ENCODE measurements around the gene CACNA1E. TPM values are rescaled to one million over a fixed set of nuclear protein-coding genes. Genes with fewer than 3 reads are reported as not detected.
"Not testable (repeated sequence)": the region's sequence is repeated elsewhere in the genome, so short reads cannot be mapped to it uniquely, and the experiment has no call there.

Gene CACNA1E
- total RNA-seq, 1 donor from 2014 or later = not detected

GRCh38 chr1:181813266-181813665, 329.9 kb downstream of the CACNA1E start:
- no peak for DNase-seq
- Mint-ChIP-seq H3K27me3 (no peaks in the 10 kb centered on the region), H3K36me3 (ENCODE audit: low read depth) (no peaks in the 10 kb centered on the region), H3K9me3 (no peaks in the 10 kb centered on the region), H3K4me1 (no peaks in the 10 kb centered on the region), H3K27ac (no peak overlapping the region), H3K4me3 (no peak overlapping the region)
- intact Hi-C loops (cut with micrococcal nuclease) = no loop called here

- Mint-ChIP-seq H3K9me3 (no peaks in the 10 kb centered on the region), H3K4me1 (no peaks in the 10 kb centered on the region), H3K27ac (no peak overlapping the region), H3K4me3 (no peak overlapping the region), H3K36me3 (ENCODE audit: low read depth) (no peaks in the 10 kb centered on the region), H3K27me3 (peaks cover 2% of the 10 kb centered on the region)
- no peak for DNase-seq
- intact Hi-C loops (cut with micrococcal nuclease) = no loop called here
Observed at GRCh38 chr1:181816608-181817007, 333.3 kb downstream of the CACNA1E start.

DNA sequence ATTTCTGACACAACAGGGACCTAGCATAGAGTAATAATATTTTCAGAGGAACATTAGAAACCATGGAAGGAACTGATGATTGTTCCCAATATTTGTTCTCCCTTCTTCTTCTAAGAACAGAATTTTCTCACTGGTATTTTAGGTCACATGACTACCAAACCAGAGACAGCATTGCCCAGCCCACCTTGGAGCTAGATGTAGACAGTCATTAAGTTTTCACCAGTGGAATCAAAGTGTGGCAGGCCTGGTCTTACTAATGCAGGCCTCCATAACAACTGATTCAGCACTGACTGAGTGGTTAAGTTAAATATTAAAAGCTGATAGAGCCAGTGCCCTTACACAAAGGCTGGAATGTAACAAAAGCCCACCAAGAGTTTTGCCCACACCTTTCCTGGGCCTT, 333.8 kb downstream of the CACNA1E start:
- Mint-ChIP-seq H3K4me1 (no peaks in the 10 kb centered on the region), H3K4me3 (no peak overlapping the region), H3K9me3 (no peaks in the 10 kb centered on the region), H3K36me3 (ENCODE audit: low read depth) (no peaks in the 10 kb centered on the region), H3K27me3 (peaks cover 4% of the 10 kb centered on the region), H3K27ac (no peak overlapping the region)
- intact Hi-C loops (cut with micrococcal nuclease) = no loop called here
- no peak for DNase-seq

- Mint-ChIP-seq H3K4me1 (no peaks in the 10 kb centered on the region), H3K4me3 (no peak overlapping the region), H3K27ac (no peak overlapping the region), H3K9me3 (no peaks in the 10 kb centered on the region), H3K36me3 (ENCODE audit: low read depth) (no peaks in the 10 kb centered on the region), H3K27me3 (peaks cover 8% of the 10 kb centered on the region)
- DNase-seq = no peak
- intact Hi-C loops (cut with micrococcal nuclease) = no loop called here
Observed at GRCh38 chr1:181818459-181818858, 335.1 kb downstream of the CACNA1E start.

GRCh38 chr1:181818943-181819342, 335.6 kb downstream of the CACNA1E start:
- Mint-ChIP-seq H3K9me3 (no peaks in the 10 kb centered on the region), H3K27ac (no peak overlapping the region), H3K4me3 (no peak overlapping the region), H3K27me3 (peaks cover 9% of the 10 kb centered on the region), H3K4me1 (no peaks in the 10 kb centered on the region), H3K36me3 (ENCODE audit: low read depth) (no peaks in the 10 kb centered on the region)
- intact Hi-C loops (cut with micrococcal nuclease) = no loop called here
- no peak for DNase-seq

DNA sequence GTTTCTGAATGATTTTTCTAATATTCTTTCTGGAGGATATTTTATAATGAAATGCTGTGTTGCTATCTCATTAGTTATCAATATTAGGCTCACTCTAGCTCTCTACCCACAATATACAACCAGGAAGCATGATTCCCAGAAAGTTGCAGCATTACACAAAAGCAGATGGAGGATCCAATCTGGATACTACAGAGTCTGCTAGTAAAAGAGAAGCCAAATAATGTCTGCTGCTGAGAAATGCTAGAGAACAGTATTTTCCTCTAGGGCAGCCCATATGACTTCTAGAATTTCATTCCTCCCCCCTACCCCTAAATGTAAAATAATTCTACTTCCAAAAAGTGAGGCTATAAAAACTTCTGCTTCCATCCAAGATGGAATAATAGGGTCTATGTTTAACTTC, 338.4 kb downstream of the CACNA1E start:
- Mint-ChIP-seq H3K4me1 (no peaks in the 10 kb centered on the region), H3K27me3 (peaks cover 9% of the 10 kb centered on the region), H3K4me3 (no peak overlapping the region), H3K27ac (no peak overlapping the region), H3K9me3 (peaks cover 2% of the 10 kb centered on the region), H3K36me3 (ENCODE audit: low read depth) (no peaks in the 10 kb centered on the region)
- intact Hi-C loops (cut with micrococcal nuclease) = no loop called here
- no peak for DNase-seq

- H3K4me3 Mint-ChIP-seq; H3K36me3 Mint-ChIP-seq (ENCODE audit: low read depth); DNase-seq; H3K27me3 Mint-ChIP-seq; intact Hi-C loops (cut with micrococcal nuclease); H3K27ac Mint-ChIP-seq; H3K4me1 Mint-ChIP-seq: not testable (repeated sequence)
- H3K9me3 Mint-ChIP-seq = peaks cover 14% of the 10 kb centered on the region
Observed at GRCh38 chr1:181832173-181832880, 349.0 kb downstream of the CACNA1E start.

DNA sequence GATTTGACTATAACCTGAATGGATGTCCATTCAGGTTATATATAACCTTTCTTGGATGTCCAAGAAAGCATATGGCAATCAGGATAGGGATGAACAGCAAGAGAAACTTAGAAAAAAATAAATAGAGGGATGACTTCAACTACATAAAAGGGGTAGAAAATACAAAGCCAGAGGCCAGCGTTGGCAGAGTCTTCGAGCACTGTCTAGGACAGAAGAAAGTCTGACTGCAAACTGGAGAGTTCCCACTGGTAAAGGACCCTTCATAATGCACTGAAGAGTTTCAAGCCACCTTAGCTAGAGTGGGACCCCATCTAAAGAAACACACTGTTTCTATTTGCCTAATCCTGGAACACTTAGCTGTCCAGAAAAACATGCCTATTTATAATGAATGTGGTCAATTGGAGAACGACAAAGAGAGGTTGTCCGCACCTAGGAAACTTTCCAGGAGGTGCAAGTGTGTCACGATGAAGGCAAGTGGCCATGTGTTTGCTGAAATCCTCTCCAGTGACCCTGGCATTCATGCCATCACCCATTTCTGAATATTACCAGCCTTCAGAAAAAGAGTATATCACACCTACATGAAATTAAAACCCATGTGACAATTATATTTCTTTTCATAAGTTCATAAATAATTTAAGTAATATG, 362.8 kb downstream of the CACNA1E start:
- Mint-ChIP-seq H3K4me3 (no peak overlapping the region), H3K4me1 (no peaks in the 10 kb centered on the region), H3K27ac (no peak overlapping the region), H3K9me3 (no peaks in the 10 kb centered on the region), H3K27me3 (no peaks in the 10 kb centered on the region), H3K36me3 (ENCODE audit: low read depth) (no peaks in the 10 kb centered on the region)
- intact Hi-C loops (cut with micrococcal nuclease) = no loop called here
- no peak for DNase-seq

GRCh38 chr1:181846681-181847080, 363.4 kb downstream of the CACNA1E start:
- intact Hi-C loops (cut with micrococcal nuclease) = no loop called here
- Mint-ChIP-seq H3K4me1 (no peaks in the 10 kb centered on the region), H3K9me3 (no peaks in the 10 kb centered on the region), H3K36me3 (ENCODE audit: low read depth) (no peaks in the 10 kb centered on the region), H3K27me3 (no peaks in the 10 kb centered on the region), H3K27ac (no peak overlapping the region), H3K4me3 (no peak overlapping the region)
- DNase-seq = no peak

DNA sequence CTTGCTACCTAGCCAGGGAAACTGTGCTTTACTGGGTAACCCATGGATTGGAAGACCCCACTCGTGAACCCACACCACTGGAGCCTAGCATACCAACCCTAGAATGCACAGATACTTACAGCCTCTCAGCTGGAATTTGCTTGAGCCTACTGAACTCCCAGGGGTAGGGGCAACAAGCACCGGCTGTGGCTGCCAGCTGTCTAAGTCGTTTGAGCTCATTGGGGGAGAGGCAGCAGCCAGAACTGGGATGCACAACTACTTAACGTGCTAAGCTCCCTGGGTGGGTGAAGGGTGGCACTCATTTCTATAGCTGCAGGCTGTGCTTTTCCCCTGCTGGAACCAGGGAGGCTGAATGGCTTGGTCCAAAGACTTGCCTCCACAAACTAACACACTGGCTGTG, 365.8 kb downstream of the CACNA1E start:
- intact Hi-C loops (cut with micrococcal nuclease) = no loop called here
- Mint-ChIP-seq H3K4me1 (no peaks in the 10 kb centered on the region), H3K9me3 (no peaks in the 10 kb centered on the region), H3K27ac (no peak overlapping the region), H3K4me3 (no peak overlapping the region), H3K36me3 (ENCODE audit: low read depth) (no peaks in the 10 kb centered on the region), H3K27me3 (no peaks in the 10 kb centered on the region)
- DNase-seq = no peak

DNA sequence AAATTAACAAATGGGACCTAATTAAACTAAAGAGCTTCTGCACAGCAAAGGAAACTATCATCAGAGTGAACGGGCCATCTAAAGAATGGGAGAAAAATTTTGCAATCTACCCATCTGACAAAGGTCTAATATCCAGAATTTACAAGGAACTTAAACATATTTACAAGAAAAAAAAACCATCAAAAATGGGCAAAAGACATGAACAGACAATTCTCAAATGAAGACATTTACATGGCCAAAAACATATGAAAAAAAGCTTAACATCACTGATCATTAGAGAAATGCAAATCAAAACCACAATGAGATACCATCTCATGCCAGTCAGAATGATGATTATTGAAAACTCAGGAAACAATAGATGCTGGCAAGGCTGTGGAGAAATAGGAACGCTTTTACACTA, 370.9 kb downstream of the CACNA1E start:
- H3K4me3 Mint-ChIP-seq; H3K27ac Mint-ChIP-seq; H3K27me3 Mint-ChIP-seq; H3K9me3 Mint-ChIP-seq; H3K4me1 Mint-ChIP-seq; H3K36me3 Mint-ChIP-seq (ENCODE audit: low read depth); intact Hi-C loops (cut with micrococcal nuclease); DNase-seq: not testable (repeated sequence)

- Mint-ChIP-seq H3K27me3 (no peaks in the 10 kb centered on the region), H3K27ac (no peak overlapping the region), H3K4me3 (no peak overlapping the region), H3K9me3 (no peaks in the 10 kb centered on the region), H3K36me3 (ENCODE audit: low read depth) (no peaks in the 10 kb centered on the region), H3K4me1 (no peaks in the 10 kb centered on the region)
- intact Hi-C loops (cut with micrococcal nuclease) = no loop called here
- DNase-seq = no peak
Observed at GRCh38 chr1:181855380-181855779, 372.1 kb downstream of the CACNA1E start.
